Tibial nerve (tissue), 3 donors: ENCODE data around the gene LRRIQ3.
"Not testable (repeated sequence)": the region's sequence is repeated elsewhere in the genome, so short reads cannot be mapped to it uniquely, and the experiment has no call there.

Experiments
- CTCF ChIP-seq, 5 experiments: fragments of 200-600 bp in 3 of 5; fragments of 450-650 bp in 2 of 5; sonication (generic) in 3 of 5; IDR thresholded peaks; one replicate each; pipeline ENCODE4 v1.5.1; 2016 to 2019; ENCODE audit warnings: antibody characterized with exemption in 5 of 5, mild to moderate bottlenecking in 3 of 5, moderate library complexity in 2 of 5
- POLR2A ChIP-seq, 2 donors: fragments of 450-650 bp; IDR thresholded peaks; one replicate each; pipeline ENCODE4 v1.6.1; 2017; ENCODE audit warnings: antibody characterized with exemption in 2 of 2, mild to moderate bottlenecking in 2 of 2, moderate library complexity in 2 of 2

GRCh38 chr1:74174423-74174822 lies 23.6 kb downstream of the LRRIQ3 start:
- not testable (repeated sequence) for TF ChIP-seq POLR2A, CTCF (IDR thresholded peaks at IDR 0.05)
